Fibroblast of mammary gland (primary cell): ENCODE measurements around the gene CACNA2D1.

Source experiments
- DNase-seq: peaks from one replicate; pipeline ENCODE4 v3.0.0-alpha.2; 2010; ENCODE audit warnings: low read depth
- H3K4me3 ChIP-seq: 2 replicates; pipeline ENCODE4 v1.5.1; 2011; ENCODE audit warnings: low read depth, mild to moderate bottlenecking, low read length, moderate library complexity; ENCODE audit not compliant: control insufficient read depth
- TF ChIP-seq, protein P1 (sequence below): conservative IDR thresholded peaks from 2 replicates; pipeline ENCODE4 v1.5.1; 2011; ENCODE audit warnings: low read depth, low read length, inconsistent platforms; ENCODE audit not compliant: control insufficient read depth, insufficient read depth

CACNA2D1 gene

GRCh38 chr7:82012453-82012852 is 431.1 kb downstream of the CACNA2D1 start:
- DNase-seq, result no peak
- TF ChIP-seq, protein P1, sequence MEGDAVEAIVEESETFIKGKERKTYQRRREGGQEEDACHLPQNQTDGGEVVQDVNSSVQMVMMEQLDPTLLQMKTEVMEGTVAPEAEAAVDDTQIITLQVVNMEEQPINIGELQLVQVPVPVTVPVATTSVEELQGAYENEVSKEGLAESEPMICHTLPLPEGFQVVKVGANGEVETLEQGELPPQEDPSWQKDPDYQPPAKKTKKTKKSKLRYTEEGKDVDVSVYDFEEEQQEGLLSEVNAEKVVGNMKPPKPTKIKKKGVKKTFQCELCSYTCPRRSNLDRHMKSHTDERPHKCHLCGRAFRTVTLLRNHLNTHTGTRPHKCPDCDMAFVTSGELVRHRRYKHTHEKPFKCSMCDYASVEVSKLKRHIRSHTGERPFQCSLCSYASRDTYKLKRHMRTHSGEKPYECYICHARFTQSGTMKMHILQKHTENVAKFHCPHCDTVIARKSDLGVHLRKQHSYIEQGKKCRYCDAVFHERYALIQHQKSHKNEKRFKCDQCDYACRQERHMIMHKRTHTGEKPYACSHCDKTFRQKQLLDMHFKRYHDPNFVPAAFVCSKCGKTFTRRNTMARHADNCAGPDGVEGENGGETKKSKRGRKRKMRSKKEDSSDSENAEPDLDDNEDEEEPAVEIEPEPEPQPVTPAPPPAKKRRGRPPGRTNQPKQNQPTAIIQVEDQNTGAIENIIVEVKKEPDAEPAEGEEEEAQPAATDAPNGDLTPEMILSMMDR, result no peak
- no peak overlapping the region for H3K4me3 ChIP-seq

DNA sequence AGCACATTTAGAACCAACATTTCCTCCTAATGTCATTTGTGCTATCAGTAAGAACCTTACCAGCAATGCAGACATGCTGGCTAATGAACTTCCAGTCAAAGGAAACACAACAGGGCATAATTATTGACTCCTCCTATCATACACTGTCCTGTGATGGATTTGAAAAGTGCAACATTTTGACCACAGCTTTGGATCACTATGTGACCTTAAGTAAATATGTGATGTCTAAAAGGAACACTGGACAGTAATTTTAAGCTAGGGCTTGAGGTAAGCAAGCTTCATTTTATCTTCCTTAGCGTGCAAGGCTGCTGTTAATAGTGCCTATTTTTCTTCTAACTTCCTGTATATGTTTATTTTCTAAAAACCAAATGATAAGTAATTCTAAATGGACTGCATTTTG is 433.2 kb downstream of the CACNA2D1 start:
- no peak for DNase-seq
- TF ChIP-seq, protein P1, result no peak
- H3K4me3 ChIP-seq, result no peak overlapping the region

- no peak overlapping the region for H3K4me3 ChIP-seq
- TF ChIP-seq, protein P1, result no peak
- DNase-seq, result no peak
These were observed 436.3 kb downstream of the CACNA2D1 start for GRCh38 chr7:82007315-82007714.

DNA sequence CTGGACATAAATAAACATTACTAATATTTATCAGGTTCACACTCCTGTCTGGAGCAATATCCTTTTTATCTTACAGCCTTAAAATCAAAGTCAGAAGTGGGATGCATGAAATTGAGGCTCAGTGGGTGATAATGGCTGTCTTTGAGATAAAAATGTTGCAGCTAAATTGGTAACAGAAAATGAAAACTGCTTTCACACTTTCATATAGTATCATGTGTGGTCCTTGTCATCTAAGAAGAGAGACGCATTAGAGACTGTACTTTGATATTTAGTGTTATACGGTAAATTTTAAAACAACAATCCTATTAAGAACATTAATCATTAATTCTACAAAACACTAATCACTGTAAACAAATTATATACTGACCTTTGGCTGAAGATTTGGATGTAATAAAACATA is 438.5 kb downstream of the CACNA2D1 start:
- TF ChIP-seq, protein P1, result no peak
- no peak overlapping the region for H3K4me3 ChIP-seq
- no peak for DNase-seq

GRCh38 chr7:81993186-81993585 is 450.4 kb downstream of the CACNA2D1 start:
- H3K4me3 ChIP-seq, result no peak overlapping the region
- DNase-seq, result no peak
- TF ChIP-seq, protein P1, result no peak

DNA sequence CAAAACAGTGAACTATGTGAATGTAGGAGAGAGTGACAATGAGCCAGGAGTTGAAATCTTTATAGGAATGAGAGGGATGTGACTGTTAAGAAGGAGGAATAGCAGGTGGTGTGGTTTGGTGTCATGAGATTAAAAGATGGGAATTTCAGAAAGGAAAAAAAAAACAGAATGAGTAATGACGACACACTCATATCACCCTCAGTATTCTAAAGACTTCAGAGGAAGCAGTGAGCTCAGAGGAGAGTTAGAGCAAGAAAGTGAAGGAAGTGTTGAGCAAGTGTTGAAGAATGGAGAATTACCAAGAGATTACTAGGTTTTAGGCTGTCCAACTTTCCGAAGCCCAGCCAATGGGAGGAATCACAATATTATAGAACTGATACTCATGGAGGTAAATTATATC is 453.2 kb downstream of the CACNA2D1 start:
- H3K4me3 ChIP-seq, result no peak overlapping the region
- peak; percentile 79 for DNase-seq
- TF ChIP-seq, protein P1, result no peak

DNA sequence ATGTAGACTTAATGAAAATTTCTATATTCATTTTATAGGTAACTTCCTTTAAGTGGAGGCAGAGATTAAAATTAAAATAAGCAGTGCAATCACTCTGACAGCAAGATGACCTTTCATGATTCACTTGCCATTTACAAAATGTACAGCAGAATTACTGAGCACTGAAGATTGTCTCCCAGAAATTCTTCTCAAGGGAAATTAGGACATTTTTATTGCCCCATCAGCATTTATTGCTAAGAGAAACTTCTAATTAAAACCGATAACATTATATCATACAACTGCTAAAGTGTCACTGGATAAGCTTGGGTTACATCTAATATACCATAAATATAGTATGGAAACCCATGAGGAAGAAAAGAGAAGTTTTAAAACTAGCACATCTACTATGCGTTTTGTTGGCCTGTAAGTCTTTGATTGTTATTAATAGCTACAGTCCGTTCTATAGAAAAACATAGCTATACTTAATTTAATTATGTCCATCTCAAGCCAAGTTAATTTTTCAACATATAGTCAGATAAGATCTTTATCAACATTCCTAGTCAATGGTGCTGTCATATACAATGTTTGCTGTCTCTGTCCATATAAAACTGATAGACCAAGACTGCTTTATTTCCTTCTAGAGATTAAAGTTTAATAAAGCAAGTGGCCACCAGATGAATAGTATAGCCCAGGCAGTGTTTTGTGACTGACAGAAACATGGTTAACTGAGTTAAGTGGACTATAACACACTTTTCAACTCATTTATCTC is 456.7 kb downstream of the CACNA2D1 start:
- TF ChIP-seq, protein P1, result no peak
- no peak for DNase-seq

More for the DNA sequence above, 456.7 kb downstream of the CACNA2D1 start:
- no peak overlapping the region for H3K4me3 ChIP-seq
